GM23338 (cell line): ENCODE data around the gene FGD3.

ENCODE experiments used
- EZH2 ChIP-seq: fragments of 200-600 bp; sonication (generic); IDR thresholded peaks from one replicate; pipeline ENCODE4 v1.8.0; 2017; ENCODE audit warnings: antibody characterized with exemption, mild to moderate bottlenecking, low read depth; ENCODE audit not compliant: unreplicated experiment
- JUNB ChIP-seq: IDR thresholded peaks from one replicate; pipeline ENCODE4 v1.6.1; 2016; ENCODE audit warnings: antibody characterized with exemption; ENCODE audit not compliant: unreplicated experiment
- TF ChIP-seq, protein P1 (sequence below), 2 experiments: fragments of 200-600 bp in 1 of 2; sonication (generic) in 1 of 2; conservative IDR thresholded peaks; 2 replicates each; pipeline versions ENCODE4 v1.5.1 to v1.6.1; 2016 to 2017; ENCODE audit warnings: antibody characterized with exemption in 2 of 2, low read depth in 2 of 2, mild to moderate bottlenecking in 2 of 2, moderate library complexity in 1 of 2

DNA sequence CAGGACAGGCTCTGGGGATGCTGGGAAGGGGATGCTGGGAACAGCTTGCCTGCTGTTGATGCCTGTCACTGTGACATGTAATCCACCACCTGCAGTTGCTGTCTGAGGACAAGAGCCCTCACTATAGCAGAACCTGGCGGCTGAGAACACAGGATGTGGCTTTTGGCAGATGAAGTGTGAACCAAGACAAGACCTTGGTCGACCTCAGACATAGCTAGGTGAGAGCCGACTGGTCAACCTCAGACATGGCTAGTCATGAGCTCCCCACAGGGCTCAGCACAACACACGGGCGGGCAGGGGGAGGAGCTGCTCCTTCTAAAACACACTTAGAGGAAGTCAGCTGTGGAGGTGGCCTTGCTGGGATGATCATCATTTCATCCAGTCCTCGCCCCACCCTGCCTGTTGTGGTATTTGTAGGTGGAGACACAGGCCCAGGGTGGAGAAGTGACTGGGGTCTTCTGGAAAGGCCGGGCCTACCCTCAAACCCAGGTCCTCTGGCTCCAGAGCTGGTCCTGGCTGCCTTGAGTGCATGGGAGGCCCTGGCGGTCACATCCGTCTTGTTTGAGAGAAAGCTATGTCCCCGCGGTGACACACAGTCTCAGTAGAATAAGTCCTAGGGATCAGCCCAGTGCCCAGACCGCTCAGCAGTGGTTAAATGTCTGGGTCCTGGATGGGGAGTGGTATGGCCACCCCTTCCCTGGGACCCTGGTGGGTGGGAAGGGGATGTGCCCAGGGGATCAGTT lies 117.2 kb downstream of the FGD3 start:
- TF ChIP-seq EZH2 (no peak), JUNB (no peak)
- TF ChIP-seq, protein P1, sequence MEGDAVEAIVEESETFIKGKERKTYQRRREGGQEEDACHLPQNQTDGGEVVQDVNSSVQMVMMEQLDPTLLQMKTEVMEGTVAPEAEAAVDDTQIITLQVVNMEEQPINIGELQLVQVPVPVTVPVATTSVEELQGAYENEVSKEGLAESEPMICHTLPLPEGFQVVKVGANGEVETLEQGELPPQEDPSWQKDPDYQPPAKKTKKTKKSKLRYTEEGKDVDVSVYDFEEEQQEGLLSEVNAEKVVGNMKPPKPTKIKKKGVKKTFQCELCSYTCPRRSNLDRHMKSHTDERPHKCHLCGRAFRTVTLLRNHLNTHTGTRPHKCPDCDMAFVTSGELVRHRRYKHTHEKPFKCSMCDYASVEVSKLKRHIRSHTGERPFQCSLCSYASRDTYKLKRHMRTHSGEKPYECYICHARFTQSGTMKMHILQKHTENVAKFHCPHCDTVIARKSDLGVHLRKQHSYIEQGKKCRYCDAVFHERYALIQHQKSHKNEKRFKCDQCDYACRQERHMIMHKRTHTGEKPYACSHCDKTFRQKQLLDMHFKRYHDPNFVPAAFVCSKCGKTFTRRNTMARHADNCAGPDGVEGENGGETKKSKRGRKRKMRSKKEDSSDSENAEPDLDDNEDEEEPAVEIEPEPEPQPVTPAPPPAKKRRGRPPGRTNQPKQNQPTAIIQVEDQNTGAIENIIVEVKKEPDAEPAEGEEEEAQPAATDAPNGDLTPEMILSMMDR (conservative IDR thresholded peaks at IDR 0.05; ENCODE audit: low read depth in 2 of 2): no peak
